Posterior cingulate gyrus (tissue), 11 donors: ENCODE measurements around the gene SPATA31C2.
A peak's percentile ranks its signal among the peaks of the same experiment; 100 is the strongest.
"Not testable (repeated sequence)": the region's sequence is repeated elsewhere in the genome, so short reads cannot be mapped to it uniquely, and the experiment has no call there.

Source experiments
- DNase-seq, 10 donors: peaks; one replicate each; pipeline versions ENCODE4 v3.0.0 to v3.0.0-alpha.2; 2020 to 2021; ENCODE audit warnings: mixed read lengths in 3 of 10
- intact Hi-C: fragments of 100-400 bp; cut with DNase I; formaldehyde crosslinking; loops from one replicate; pipeline ENCODE4 v1.15.1; 2023

The SPATA31C2 gene

DNA sequence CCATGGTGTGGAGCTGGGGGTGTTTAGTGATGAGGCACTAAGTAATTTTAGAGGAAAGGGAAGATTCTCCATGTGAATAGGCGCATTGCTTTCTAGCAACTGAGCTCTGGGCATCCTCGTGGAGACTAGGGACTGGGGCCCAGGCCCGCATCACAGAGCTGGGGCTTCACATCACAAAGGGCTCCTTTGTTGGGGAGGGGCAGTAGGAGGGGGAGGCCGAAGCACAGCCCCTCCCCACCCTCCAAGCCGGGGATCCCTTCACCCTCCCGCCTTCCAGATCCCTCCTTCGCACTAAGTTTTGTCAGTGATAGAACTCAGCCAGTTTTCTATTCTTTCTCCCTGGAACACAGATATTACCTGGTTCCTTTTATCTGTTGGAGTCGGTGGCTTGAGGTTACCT is at the start of gene SPATA31C2:
TSS of gene SPATA31C2 (minus strand) at position 101 of the 400 bp plus-strand sequence. CDS start at position 72, 29 bp downstream.
- DNase-seq, intact Hi-C loops: not testable (repeated sequence)

DNA sequence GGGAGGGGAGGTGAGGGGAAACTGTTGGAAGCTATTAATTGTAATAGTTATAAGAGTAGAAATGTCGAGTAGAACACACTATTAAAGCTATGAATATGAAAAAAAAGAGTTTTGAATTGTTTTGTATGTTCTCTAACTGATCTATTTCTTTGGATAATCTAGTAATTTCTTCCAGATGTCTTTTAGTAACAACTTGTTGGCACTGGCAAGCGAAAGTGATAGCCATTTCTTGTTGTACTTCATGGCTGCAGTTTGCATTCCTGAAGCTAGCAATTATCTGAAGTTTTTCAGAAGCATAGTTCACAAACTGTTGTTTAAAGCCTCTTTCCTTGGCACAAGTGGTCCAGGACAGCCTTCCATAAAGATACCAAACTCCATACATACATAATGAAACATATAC is 49.4 kb upstream of the SPATA31C2 start:
- no peak for DNase-seq
- intact Hi-C loops, result no loop called here

DNA sequence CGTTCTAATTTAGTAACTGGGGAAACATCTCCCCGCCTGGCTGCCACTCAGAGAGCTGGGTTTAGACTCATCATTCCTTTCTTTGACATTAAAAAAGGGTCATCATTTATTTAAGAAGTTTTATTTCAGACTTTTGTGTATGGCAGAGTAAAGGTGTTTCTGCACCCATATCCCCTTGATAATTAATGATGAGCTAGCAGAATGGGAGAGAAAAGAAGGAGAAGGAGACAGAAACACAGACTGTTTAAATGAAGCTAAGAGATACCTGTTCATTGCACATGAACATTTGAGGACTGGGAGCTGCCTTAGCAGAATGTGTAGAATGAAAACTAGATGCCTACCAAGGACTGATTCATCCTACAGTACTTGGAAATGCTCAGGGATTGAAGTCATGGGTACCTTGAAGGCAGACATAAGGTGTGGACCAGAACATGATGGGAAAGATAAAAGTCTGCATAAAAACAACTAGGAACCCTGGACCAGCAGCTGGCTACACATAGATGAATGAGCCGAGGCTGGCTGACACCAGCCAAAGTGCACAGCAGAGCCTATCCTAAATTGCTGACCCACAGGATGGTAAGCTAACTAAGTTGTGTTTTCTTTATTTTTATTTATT is 48.3 kb upstream of the SPATA31C2 start:
- DNase-seq, result no peak
- intact Hi-C loops, result no loop called here

GRCh38 chr9:88184976-88185375 is 46.7 kb upstream of the SPATA31C2 start:
- intact Hi-C loops, result no loop called here
- no peak for DNase-seq

- intact Hi-C loops, result no loop called here
- DNase-seq, result no peak
Measured at GRCh38 chr9:88183798-88184495, 45.7 kb upstream of the SPATA31C2 start.

- DNase-seq, result no peak
- intact Hi-C loops, result no loop called here
Measured at GRCh38 chr9:88182501-88182900, 44.2 kb upstream of the SPATA31C2 start.

DNA sequence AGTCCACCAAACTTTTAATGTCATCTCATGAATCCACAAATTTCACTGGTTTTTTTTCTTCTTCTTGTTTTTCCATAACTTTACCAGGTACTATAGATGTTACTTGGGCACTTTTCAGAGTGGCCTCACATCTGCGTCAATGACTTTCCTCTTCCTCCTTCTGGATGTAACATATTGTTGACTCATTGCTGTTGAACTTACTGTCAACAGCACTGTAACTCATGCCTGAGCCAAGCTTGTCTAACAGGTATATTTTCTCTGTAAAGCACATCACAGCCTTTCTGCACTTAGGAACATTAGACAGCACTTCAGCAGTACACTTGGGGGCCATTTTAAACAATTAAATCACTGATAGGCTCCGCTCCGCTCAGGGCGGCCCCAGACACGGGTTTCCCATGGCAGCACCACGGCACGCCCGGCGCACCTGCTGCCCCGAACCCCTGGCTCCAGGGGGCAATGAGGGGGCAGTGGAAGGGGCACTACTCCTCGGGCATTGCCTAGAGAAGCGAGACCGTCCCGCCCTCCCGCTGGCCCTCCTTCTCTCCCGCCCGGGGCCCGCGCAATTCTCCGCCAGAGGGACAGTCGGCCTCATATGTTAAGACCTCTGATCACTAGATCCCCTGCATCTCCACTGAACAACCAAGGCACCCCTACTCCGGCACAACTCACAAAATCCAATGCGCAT is 41.9 kb upstream of the SPATA31C2 start:
- intact Hi-C loops, result no loop called here
- DNase-seq, result no peak

DNA sequence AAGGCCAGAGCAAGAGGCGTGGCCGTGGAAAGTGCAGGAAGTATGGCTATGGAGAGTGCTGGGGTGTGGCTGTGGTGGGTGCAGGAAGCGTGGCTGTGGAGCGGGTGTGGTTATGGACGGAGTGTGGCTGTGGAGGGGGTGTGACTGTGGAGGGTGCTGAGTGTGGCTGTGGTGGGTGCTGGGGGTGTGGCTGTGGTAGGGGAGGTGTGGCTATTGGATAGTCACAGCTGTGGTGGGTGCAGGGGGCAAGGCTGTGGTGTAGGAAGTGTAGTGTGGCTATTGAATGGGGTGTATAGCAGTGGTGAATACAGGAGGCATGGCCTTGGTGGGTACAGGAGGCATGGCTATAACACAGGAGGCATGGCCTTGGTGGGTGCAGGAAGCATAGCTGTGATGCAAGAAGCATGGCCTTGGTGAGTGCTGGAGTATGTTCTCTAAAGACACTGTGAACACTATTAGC is 40.8 kb upstream of the SPATA31C2 start:
- intact Hi-C loops, result loop anchor here (10.0 kb wide), 1 partner anchor 396 kb away; no protein-coding TSS in a partner anchor
- no peak for DNase-seq

- DNase-seq, result no peak
- intact Hi-C loops, result loop anchor here (10.0 kb wide), 1 partner anchor 396 kb away; no protein-coding TSS in a partner anchor
Measured at GRCh38 chr9:88178641-88179040, 40.4 kb upstream of the SPATA31C2 start.

DNA sequence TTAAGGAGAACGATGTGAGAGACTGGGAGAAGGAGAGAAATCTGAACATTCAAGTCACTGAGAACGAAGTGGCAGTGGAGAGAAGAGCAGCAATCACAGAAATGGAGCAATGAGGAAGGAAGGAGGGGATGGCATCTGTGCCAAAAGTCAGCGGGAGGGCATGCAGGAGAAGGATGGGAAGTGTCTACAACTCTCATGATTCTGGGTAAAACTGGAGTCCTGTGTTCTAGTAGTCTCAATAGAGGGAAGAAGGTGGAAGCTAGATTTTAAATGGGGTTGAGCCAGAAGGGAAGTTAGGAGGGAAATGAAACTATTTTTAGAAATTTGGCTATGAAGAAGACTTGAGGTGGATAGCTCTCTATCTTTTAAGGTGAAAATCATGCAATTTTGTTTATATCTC is 39.1 kb upstream of the SPATA31C2 start:
- DNase-seq, result no peak
- intact Hi-C loops, result loop anchor here (10.0 kb wide), 1 partner anchor 397 kb away; no protein-coding TSS in a partner anchor

GRCh38 chr9:88174324-88174723 is 36.0 kb upstream of the SPATA31C2 start:
- intact Hi-C loops, result loop anchor here (10.0 kb wide), 1 partner anchor 400 kb away; no protein-coding TSS in a partner anchor
- no peak for DNase-seq

DNA sequence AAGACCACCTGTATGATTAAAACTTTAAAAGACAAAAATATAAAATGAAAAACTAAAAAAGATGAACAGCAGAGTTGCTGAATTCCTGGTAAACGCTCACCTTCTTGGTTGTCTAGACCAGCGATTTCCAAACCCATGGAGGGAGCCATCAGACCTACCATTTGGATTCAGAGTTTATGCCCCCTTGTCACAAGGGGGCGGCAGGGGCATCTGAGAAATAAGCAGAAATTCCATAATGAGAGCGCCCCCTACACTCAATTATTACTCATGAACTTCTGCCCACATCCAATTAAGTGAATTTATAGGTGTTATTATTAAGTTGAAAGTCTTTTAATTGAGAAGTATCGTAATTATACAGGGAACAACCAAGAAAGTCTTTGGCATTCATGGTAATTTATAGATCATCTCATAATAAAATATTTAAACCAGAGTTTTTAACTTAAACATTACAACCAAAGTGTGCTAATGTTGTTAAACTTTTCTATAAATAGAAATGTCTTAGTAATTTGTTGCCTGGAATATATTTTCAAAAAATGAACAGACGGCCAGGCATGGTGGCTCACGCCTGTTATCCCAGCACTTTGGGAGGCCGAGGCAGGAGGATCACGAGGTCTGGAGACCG is 35.2 kb upstream of the SPATA31C2 start:
- intact Hi-C loops, result loop anchor here (10.0 kb wide), 1 partner anchor 401 kb away; no protein-coding TSS in a partner anchor
- no peak for DNase-seq

DNA sequence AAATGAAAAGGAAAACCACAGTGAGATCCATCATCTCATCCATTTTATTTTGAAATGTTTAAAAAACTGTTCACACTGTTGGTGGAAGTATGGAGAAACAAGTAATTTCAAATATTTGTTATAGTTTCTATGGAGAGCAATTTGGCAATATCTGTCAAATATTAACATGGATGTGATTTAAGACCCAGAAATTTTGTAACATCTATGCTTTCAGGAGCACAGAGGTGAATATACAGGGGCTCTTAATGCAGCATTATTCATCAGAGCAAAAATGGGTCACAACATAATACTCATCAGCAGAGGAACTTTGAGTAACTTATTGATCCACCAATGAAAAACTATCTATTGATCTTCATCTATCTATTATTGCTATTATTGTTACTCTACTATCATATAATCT is 31.4 kb upstream of the SPATA31C2 start:
- no peak for DNase-seq
- intact Hi-C loops, result loop anchor here (10.0 kb wide), 1 partner anchor 405 kb away; no protein-coding TSS in a partner anchor

DNA sequence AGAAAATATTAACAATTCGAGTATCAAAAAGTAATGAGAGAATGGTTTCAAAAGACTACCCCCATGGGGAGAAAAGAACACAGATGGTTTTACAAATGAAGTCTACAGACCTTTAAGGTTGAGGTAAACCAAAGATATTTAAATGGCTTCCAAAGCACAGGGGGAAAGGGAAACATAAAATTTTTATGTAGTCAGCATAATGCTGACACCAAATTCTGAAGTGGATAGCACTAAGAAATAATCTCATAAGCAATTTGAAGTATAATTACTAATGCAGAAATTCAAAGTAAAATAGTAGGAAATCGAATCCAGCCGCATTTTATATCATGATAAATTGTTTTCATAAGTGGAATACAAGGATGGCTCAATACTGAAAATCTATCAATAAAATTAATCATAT is 30.3 kb upstream of the SPATA31C2 start:
- DNase-seq, result no peak
- intact Hi-C loops, result no loop called here

DNA sequence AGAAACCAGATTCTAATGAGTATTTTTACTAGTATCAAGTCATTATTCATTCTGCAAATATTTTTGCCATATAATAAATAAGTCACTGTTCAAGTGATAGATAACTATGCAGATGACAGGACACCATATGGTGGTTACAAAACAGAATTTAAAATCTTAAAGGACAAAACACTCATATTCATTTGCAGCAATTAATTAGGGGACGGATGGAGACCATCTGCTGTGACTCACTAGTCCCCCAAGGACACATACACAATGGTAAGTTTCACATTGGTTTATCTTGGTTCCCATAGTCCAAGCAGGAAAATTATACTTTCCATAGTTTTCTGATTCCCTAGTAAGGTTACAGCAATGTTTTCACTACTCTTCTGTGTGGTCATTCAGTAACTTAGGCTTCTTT is 28.4 kb upstream of the SPATA31C2 start:
- intact Hi-C loops, result no loop called here
- no peak for DNase-seq

DNA sequence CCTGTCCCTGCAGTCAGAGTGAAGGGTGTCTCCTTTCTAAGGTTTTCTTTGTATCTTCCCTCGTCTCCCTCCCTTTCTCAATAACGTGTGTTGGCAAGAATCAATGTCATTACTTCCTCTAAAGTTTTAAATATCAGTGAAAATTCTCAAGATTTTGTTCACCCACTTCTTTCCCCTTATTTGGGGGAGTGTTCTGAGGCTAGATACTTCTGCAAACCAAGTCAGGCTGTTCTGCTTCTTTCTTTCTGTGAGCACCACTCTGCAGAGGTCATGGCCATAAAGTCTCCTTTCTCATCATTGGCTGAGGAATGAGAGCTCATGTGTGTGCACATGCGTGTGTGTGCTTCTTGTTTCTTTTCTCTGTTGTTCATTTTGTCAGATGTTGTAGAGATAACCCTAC is 26.6 kb upstream of the SPATA31C2 start:
- no peak for DNase-seq
- intact Hi-C loops, result no loop called here

GRCh38 chr9:88161144-88161543 is 22.9 kb upstream of the SPATA31C2 start:
- intact Hi-C loops, result no loop called here
- DNase-seq, result no peak

DNA sequence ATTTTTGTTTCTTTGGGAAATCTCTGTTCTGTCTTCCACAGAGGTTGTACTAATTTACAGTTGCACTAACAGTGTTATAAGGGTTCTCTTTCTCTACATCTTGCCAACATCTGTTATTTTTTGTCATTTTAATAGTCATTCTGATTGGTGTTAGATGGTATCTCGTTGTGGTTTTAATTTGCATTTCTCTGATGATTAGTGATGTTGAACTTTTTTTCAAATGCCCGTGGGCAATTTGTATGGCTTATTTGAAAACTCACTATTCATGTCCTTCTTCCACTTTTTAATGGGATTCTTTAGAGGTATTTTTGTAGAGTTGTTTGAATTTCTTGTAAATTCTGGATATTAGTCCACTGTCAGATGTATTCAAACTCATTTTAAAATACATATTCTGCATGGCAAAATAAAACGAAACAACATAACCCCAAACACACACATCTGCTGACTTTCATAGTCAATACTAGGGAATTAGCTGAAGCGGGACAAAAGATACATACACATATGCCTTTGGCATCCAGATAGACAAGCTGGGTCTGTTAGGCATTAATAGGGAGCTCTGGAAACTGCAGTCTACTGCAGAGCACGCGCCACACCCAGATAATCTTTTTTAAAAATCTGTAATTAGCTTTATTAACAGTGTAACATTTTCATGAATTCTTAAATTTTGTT is 5.8 kb upstream of the SPATA31C2 start:
- no peak for DNase-seq
- intact Hi-C loops, result no loop called here

GRCh38 chr9:88143179-88143578 is 4.9 kb upstream of the SPATA31C2 start:
- DNase-seq, result no peak
- intact Hi-C loops, result no loop called here

- DNase-seq, result peak in 1 of 10 donors; percentile 43
- intact Hi-C loops, result not testable (repeated sequence)
Measured at GRCh38 chr9:88133552-88133951, 4.7 kb downstream of the SPATA31C2 start.
